Right atrium auricular region (tissue), 2 donors: Measurements from ENCODE around the gene PCED1A. TPM values are rescaled to one million over a fixed set of nuclear protein-coding genes. Genes with fewer than 3 reads are reported as not detected.

Source experiments
- DNase-seq: peaks from one replicate; pipeline ENCODE4 v3.0.0-alpha.2; 2019; ENCODE audit warnings: low spot score
- H3K27ac ChIP-seq, 2 donors: fragments of 200-600 bp; sonication (generic); 1 replicate in 1 of 2; 2 replicates in 1 of 2; pipeline ENCODE4 v1.5.1; 2016 to 2019
- H3K27me3 ChIP-seq, 2 donors: fragments of 200-600 bp; sonication (generic); one replicate each; pipeline versions ENCODE4 v1.5.1 to v1.6.0; 2017 to 2019
- H3K36me3 ChIP-seq: fragments of 200-600 bp; sonication (generic); one replicate; pipeline ENCODE4 v1.5.1; 2016
- H3K4me1 ChIP-seq, 2 donors: fragments of 200-600 bp; sonication (generic); one replicate each; pipeline versions ENCODE4 v1.5.1 to v1.6.0; 2017 to 2019
- H3K4me3 ChIP-seq, 2 donors: fragments of 200-600 bp; sonication (generic); 1 replicate in 1 of 2; 2 replicates in 1 of 2; pipeline ENCODE4 v1.5.1; 2017 to 2019; ENCODE audit warnings: mild to moderate bottlenecking in 1 of 2, moderate library complexity in 1 of 2
- H3K9me3 ChIP-seq, 2 donors: fragments of 200-600 bp; sonication (generic); one replicate each; pipeline ENCODE4 v1.5.1; 2019
- total RNA-seq, 2 donors: library from RNA; depleted of rRNA; stranded (reverse); fragments of >200 nt; gene quantifications; one replicate each; pipeline ENCODE4 v1.1.0, GENCODE V29; 2016
- TF ChIP-seq, protein P1 (sequence below), 2 donors: fragments of 200-600 bp; sonication (generic); IDR thresholded peaks; one replicate each; pipeline ENCODE4 v1.5.1; 2019; ENCODE audit warnings: antibody characterized with exemption in 2 of 2

Gene PCED1A
- total RNA-seq, 2 donors from 2014 or later: 8.3 to 10.0 TPM

DNA sequence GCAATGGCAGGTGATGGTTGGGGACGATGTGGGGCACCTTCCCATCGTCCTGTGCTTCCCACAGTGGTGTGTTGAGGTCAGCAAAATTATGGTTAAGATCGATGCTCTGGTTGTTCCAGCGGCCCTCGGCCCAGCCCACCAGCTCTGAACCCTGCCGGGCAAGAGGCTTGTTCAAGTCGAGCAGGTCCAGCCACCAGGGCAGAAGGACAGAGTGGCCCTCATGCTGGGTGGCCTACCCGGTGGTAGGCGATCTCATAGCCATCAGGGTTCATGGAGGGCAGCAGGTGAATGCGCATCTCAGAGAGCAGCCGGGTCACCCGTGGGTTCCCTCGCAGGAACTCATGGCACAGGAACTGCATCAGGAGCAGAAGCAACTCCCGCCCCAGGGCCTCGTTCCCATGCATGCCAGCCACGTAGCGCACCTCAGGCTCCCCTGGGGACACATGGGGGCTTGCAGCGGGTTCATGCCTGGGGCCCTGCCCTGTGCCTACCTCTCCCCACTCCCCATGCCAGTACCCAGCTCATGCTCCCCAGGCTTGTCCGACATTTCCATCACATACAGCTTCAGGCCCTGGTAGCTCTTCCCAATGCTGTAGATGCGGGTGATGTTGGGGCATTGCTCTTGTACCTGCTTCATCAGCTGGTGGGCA is 44.3 kb downstream of the PCED1A start:
- DNase-seq: no peak
- peaks cover 0 to 18% of the 10 kb centered on the region in 2 donors for H3K4me1 ChIP-seq
- H3K9me3 ChIP-seq: no peaks in the 10 kb centered on the region
- H3K4me3 ChIP-seq: no peak overlapping the region
- H3K27me3 ChIP-seq: peaks cover 0 to 9% of the 10 kb centered on the region in 2 donors
- TF ChIP-seq, protein P1, sequence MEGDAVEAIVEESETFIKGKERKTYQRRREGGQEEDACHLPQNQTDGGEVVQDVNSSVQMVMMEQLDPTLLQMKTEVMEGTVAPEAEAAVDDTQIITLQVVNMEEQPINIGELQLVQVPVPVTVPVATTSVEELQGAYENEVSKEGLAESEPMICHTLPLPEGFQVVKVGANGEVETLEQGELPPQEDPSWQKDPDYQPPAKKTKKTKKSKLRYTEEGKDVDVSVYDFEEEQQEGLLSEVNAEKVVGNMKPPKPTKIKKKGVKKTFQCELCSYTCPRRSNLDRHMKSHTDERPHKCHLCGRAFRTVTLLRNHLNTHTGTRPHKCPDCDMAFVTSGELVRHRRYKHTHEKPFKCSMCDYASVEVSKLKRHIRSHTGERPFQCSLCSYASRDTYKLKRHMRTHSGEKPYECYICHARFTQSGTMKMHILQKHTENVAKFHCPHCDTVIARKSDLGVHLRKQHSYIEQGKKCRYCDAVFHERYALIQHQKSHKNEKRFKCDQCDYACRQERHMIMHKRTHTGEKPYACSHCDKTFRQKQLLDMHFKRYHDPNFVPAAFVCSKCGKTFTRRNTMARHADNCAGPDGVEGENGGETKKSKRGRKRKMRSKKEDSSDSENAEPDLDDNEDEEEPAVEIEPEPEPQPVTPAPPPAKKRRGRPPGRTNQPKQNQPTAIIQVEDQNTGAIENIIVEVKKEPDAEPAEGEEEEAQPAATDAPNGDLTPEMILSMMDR (IDR thresholded peaks at IDR 0.05): no peak
- H3K27ac ChIP-seq: no peak overlapping the region
- no peaks in the 10 kb centered on the region for H3K36me3 ChIP-seq

DNA sequence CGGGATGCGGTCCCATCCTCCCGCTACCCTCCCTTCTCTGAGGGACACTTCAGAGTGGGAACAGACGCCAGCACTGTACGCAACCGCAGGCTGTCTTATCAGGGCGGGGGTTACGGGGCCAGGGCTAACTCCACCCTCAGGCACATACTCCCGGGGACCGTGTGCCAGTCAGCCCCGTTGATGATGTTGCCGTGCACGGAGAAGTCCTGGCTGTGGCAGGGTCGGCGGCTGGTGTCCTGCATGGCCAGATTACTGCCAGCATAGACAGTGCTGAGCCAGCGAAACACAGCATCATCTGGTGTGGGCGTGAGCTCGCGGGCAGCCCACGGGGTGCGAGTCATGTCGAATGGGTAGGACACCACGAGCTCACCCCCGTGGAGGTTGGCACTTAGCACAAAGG is 45.0 kb downstream of the PCED1A start:
- peaks cover 0 to 2% of the 10 kb centered on the region in 2 donors for H3K27me3 ChIP-seq
- H3K4me3 ChIP-seq: no peak overlapping the region
- H3K4me1 ChIP-seq: peaks cover 0 to 11% of the 10 kb centered on the region in 2 donors
- no peak overlapping the region for H3K27ac ChIP-seq
- TF ChIP-seq, protein P1 (IDR thresholded peaks at IDR 0.05): no peak
- DNase-seq: no peak
- no peaks in the 10 kb centered on the region for H3K9me3 ChIP-seq
- no peaks in the 10 kb centered on the region for H3K36me3 ChIP-seq

DNA sequence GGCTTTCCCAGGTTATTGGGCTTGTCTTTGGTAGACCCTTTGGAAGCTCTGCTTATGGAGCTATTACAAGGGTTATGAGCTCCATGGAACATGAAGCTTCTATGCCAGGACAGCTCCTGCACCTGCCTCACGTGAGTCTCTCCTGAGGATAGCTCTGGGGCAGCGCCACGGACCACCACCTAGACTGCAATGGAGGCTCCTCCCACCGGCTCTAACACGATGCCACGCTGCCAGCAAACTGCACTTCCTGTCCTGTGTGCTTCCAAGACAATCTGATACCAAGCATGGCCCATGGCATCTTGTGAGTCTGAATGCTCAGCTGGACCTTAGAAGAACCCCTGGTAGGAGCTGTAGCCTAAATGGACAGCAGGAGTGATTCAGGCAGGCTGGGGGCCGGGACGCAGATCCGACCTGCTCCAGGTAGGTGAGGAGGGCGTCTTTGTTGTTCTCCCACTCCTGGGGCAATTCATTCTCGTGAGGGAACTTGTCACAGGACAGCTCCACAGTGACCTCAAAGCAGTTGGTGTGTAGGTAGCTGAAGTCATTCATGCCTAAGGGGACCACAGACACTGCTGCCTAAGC is 45.5 kb downstream of the PCED1A start:
- peaks cover 0 to 6% of the 10 kb centered on the region in 2 donors for H3K4me1 ChIP-seq
- H3K27me3 ChIP-seq: no peaks in the 10 kb centered on the region
- no peak overlapping the region for H3K4me3 ChIP-seq
- no peaks in the 10 kb centered on the region for H3K36me3 ChIP-seq
- no peak for DNase-seq
- H3K9me3 ChIP-seq: no peaks in the 10 kb centered on the region
- TF ChIP-seq, protein P1 (IDR thresholded peaks at IDR 0.05): no peak
- H3K27ac ChIP-seq: no peak overlapping the region

DNA sequence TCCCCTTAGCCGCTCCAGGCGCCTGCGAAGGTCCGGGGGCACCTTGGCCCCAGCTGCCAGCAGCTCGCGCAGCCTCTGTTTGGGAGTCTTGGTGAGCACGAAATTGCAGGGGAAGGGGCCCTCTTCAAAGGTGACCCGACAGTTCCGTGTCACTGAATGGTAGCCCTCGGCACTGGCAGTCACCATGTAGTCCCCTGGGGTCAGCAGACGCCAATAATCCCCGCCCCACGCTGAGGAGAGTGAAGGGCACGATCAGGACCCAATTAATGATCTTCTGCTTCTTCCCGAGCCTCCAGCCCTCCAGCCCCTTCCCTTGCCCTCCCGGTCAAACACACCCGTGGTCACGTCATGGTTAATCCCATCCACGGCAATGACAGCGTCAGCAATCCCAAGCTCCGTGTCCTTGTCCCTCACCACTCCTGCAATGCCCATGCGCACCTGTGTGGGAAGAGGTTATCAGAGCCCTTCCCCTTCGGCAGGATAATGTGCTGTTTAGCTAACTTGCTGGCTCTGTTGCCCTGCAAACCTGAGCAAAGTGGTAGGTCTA is 46.2 kb downstream of the PCED1A start:
- Histone ChIP-seq H3K4me3 (no peak overlapping the region), H3K27me3 (no peaks in the 10 kb centered on the region), H3K9me3 (no peaks in the 10 kb centered on the region), H3K27ac (no peak overlapping the region), H3K4me1 (no peaks in the 10 kb centered on the region), H3K36me3 (no peaks in the 10 kb centered on the region)
- TF ChIP-seq, protein P1 (IDR thresholded peaks at IDR 0.05): no peak
- DNase-seq: no peak

DNA sequence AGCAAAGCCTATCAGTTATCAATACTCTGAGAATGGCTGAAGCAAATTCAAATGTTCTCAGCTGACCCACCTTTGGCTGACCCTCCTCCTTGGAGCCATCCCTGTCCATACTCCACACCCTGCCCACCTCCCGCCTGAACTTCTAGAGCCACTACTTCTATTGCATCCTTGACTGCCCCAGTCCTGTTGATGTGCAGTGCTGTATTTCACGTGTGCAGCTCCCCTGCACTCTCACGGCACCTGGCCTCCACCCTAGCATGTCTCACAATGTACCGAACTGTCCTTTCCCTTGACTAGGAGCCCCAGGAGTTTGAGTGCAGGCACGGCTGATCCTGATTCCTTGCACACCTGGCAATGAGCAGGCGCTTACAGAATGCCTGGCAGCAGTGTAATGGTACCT is 47.0 kb downstream of the PCED1A start:
- H3K9me3 ChIP-seq: no peaks in the 10 kb centered on the region
- H3K4me3 ChIP-seq: no peak overlapping the region
- TF ChIP-seq, protein P1 (IDR thresholded peaks at IDR 0.05): no peak
- H3K36me3 ChIP-seq: no peaks in the 10 kb centered on the region
- no peaks in the 10 kb centered on the region for H3K27me3 ChIP-seq
- no peaks in the 10 kb centered on the region for H3K4me1 ChIP-seq
- H3K27ac ChIP-seq: no peak overlapping the region
- no peak for DNase-seq

Other genes starting within 250 kb of the PCED1A start
- gene NOP56, start 188.0 kb downstream of the PCED1A start, total RNA-seq: 10 to 100 TPM; 30.9 to 47.1 TPM
- 100 to 1,000 TPM; 145 to 217 TPM for gene IDH3B, start 176.4 kb downstream of the PCED1A start, total RNA-seq
- 1 to 10 TPM; 2.5 to 8.5 TPM for gene EBF4, start 147.9 kb downstream of the PCED1A start, total RNA-seq
- 1 to 10 TPM; 2.9 to 4.4 TPM for gene CPXM1, start 40.0 kb downstream of the PCED1A start, total RNA-seq
- gene C20orf141, start 25.7 kb downstream of the PCED1A start, total RNA-seq: not detected
- gene TMEM239, start 24.3 kb downstream of the PCED1A start, total RNA-seq: not detected
- gene VPS16, start 90 bp upstream of the PCED1A start, total RNA-seq: 10 to 100 TPM; 12.8 to 16.4 TPM
- gene PTPRA, start 32.8 kb upstream of the PCED1A start, total RNA-seq: 10 to 100 TPM; 32.8 to 46.0 TPM
- gene GNRH2, start 203.0 kb upstream of the PCED1A start, total RNA-seq: not detected
- 10 to 100 TPM; 44.7 to 45.4 TPM for gene MRPS26, start 205.4 kb upstream of the PCED1A start, total RNA-seq
- gene OXT, start 231.0 kb upstream of the PCED1A start, total RNA-seq: not detected
- gene AVP, start 244.1 kb upstream of the PCED1A start, total RNA-seq: not detected